ENCODE results near the gene LTBP1. TPM values are rescaled to one million over a fixed set of nuclear protein-coding genes. Genes with fewer than 3 reads are reported as not detected.

The LTBP1 gene
- polyA plus RNA-seq, 2 of the 4 experiments (the other 2 are of a cell fraction) = 23.8 to 30.4 TPM

DNA sequence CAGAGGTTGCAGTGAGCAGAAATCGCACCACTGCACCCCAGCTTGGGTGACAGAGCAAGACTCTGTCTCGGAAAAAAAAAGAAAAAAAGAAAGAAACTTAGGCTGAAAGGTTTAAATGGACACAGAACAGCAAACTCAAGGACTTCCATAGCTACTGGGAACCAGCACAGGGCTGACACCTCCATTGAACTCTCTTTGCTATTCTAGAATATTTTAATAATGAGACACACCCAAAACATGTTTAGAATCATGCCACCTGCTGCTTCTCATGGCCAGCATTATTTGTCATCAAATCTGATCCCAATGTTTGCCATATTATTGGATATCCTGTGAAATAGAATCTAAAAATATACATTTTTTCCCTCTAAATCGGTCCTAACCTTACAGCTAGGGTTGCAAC, 42.7 kb upstream of the LTBP1 start:
- DNase-seq (ENCODE audit: low read depth in 1 of 2, low spot score in 1 of 2) (no peak), ATAC-seq (no peak), FAIRE-seq (no peak)
- no peak overlapping the region for H3K4me2 ChIP-seq
- H3K27ac ChIP-seq = no peak overlapping the region
- ChIA-PET POLR2A (no interaction called here), CTCF (interaction anchor here (0.6 to 1.2 kb wide), 3 partner anchors 26 to 416 kb away, joined by 3 to 4 read pairs (median 3); no protein-coding TSS in a partner anchor)
- H3K9me3 ChIP-seq = no peaks in the 10 kb centered on the region
- 74% methylated on average over 3 of the region's 3 CpGs for WGBS (ENCODE audit: missing lambda C conversion rate)
- H3K4me1 ChIP-seq = no peaks in the 10 kb centered on the region
- no peak for TF ChIP-seq SMC3 (IDR thresholded peaks at IDR 0.05)
- no peak for TF ChIP-seq CHD4 (IDR thresholded peaks at IDR 0.05; ENCODE audit: borderline replicate concordance)
- no peak overlapping the region for H3K4me3 ChIP-seq

- no peak for FAIRE-seq
- ChIA-PET CTCF (interaction anchor here (1.2 kb wide), 1 partner anchor 25 kb away, joined by 4 read pairs; no protein-coding TSS in a partner anchor), POLR2A (no interaction called here)
These were observed 42.0 kb upstream of the LTBP1 start for GRCh38 chr2:32904751-32905150.

More at GRCh38 chr2:32904751-32905150, 42.0 kb upstream of the LTBP1 start:
- no peak for DNase-seq (ENCODE audit: low read depth in 1 of 2, low spot score in 1 of 2)
- 54% methylated on average over 3 of the region's 3 CpGs for WGBS (ENCODE audit: missing lambda C conversion rate)
- Histone ChIP-seq H3K9me3 (no peaks in the 10 kb centered on the region), H3K4me3 (no peak overlapping the region), H3K27ac (no peak overlapping the region), H3K4me2 (no peak overlapping the region), H3K4me1 (no peaks in the 10 kb centered on the region)
- no peak for TF ChIP-seq POLR2AphosphoS2 (conservative IDR thresholded peaks at IDR 0.05; ENCODE audit: low read length)
- TF ChIP-seq CTCF (IDR thresholded peaks at IDR 0.05) = no peak
- no peak for TF ChIP-seq MAZ (IDR thresholded peaks at IDR 0.05; ENCODE audit: borderline replicate concordance, low read depth, low read length)
- TF ChIP-seq CBX8 (IDR thresholded peaks at IDR 0.05) = no peak
- TF ChIP-seq RAD21 (conservative IDR thresholded peaks at IDR 0.05 in 1 of 2, IDR thresholded peaks at IDR 0.05 in 1 of 2) = no peak
- no peak for TF ChIP-seq MYC (IDR thresholded peaks at IDR 0.05; ENCODE audit: borderline replicate concordance, low read length)
- TF ChIP-seq SREBF2 (IDR thresholded peaks at IDR 0.05) = no peak
- no peak for TF ChIP-seq RARB (CRISPR knock-in tag; IDR thresholded peaks at IDR 0.05)
- TF ChIP-seq FOSB (CRISPR knock-in tag; IDR thresholded peaks at IDR 0.05) = no peak
- TF ChIP-seq CEBPB (IDR thresholded peaks at IDR 0.05) = no peak
- TF ChIP-seq ZNF302 (CRISPR knock-in tag; IDR thresholded peaks at IDR 0.05) = no peak
- TF ChIP-seq E2F6 (IDR thresholded peaks at IDR 0.05; ENCODE audit: borderline replicate concordance, low read depth) = no peak
- TF ChIP-seq, protein P1, sequence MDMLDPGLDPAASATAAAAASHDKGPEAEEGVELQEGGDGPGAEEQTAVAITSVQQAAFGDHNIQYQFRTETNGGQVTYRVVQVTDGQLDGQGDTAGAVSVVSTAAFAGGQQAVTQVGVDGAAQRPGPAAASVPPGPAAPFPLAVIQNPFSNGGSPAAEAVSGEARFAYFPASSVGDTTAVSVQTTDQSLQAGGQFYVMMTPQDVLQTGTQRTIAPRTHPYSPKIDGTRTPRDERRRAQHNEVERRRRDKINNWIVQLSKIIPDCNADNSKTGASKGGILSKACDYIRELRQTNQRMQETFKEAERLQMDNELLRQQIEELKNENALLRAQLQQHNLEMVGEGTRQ (IDR thresholded peaks at IDR 0.05) = no peak
- TF ChIP-seq FOXS1 (CRISPR knock-in tag; IDR thresholded peaks at IDR 0.05) = no peak
- no peak for TF ChIP-seq TP53 (CRISPR knock-in tag; IDR thresholded peaks at IDR 0.05)
- no peak for TF ChIP-seq NR3C1 (IDR thresholded peaks at IDR 0.05)
- no peak for TF ChIP-seq CHD2 (IDR thresholded peaks at IDR 0.05; ENCODE audit: low read length, partially characterized antibody)
- TF ChIP-seq RFX5 (IDR thresholded peaks at IDR 0.05) = no peak
- no peak for TF ChIP-seq HMGXB4 (CRISPR knock-in tag; IDR thresholded peaks at IDR 0.05; ENCODE audit: borderline replicate concordance)
- ATAC-seq = no peak
